ENCODE measurements around the gene TMEM132A. TPM values are rescaled to one million over a fixed set of nuclear protein-coding genes. Genes with fewer than 3 reads are reported as not detected.
A peak's percentile ranks its signal among the peaks of the same experiment; 100 is the strongest.

TMEM132A gene
- total and polyA plus RNA-seq, 9 donors, result 2.9 to 34.1 (median 21.3) TPM

DNA sequence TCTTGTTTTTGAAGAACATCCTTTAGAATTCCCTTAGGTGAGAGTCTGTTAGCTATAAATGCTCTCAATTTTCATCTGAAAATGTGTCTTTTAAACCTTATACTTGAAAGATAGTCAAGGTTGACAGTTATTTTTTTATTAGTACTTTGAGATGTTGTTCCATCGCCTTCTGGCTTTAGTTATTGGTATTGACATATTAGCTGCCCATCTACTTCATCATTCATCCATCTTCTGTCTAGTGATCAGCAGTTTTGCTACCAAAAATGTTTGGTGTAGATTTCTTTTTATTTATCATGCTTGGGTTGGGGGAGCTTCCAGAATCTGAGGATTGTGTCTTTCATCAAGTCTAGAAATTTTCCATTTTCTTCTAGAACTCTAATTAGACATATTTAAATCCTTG is 44.0 kb downstream of the TMEM132A start:
- intact Hi-C loops (cut with DNase I), result no loop called here
- 48 to 99% (median 94%) methylated on average over 1 of the region's 1 CpG for WGBS, 3 donors

DNA sequence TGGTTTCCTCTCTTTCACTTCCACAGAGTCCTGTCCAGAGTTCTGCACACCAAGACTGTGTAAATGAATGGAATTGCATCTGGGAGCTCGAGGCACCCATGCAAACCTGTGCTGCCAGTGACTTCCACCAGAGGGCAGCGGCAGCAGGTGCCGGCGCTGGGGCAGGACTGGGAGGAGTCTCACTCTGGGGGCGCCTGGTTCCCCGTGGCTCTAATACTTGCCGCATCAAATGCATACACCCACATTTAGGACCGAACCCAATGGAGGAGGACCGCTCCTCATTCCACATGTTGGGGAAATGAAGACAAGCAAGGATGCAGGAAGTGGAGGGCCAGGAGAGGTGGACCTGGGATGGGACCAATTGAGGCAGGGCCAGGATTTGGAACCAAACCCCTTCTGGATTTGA is 46.1 kb downstream of the TMEM132A start:
- H3K36me3 ChIP-seq, result no peaks in the 10 kb centered on the region
- intact Hi-C loops (cut with DNase I), result loop anchor here in 1 of 4 donors (2.0 kb wide), 1 partner anchor 158 kb away; no protein-coding TSS in a partner anchor
- H3K4me1 ChIP-seq (ENCODE audit: insufficient read depth), result no peaks in the 10 kb centered on the region
- peak in 4 of 5 donors; percentile 54 to 73 (median 60) for DNase-seq
- H3K27ac ChIP-seq, result no peak overlapping the region
- no peaks in the 10 kb centered on the region for H3K27me3 ChIP-seq
- no peaks in the 10 kb centered on the region for H3K9me3 ChIP-seq
- no peak for TF ChIP-seq EP300 (IDR thresholded peaks at IDR 0.05)
- TF ChIP-seq, protein P1, sequence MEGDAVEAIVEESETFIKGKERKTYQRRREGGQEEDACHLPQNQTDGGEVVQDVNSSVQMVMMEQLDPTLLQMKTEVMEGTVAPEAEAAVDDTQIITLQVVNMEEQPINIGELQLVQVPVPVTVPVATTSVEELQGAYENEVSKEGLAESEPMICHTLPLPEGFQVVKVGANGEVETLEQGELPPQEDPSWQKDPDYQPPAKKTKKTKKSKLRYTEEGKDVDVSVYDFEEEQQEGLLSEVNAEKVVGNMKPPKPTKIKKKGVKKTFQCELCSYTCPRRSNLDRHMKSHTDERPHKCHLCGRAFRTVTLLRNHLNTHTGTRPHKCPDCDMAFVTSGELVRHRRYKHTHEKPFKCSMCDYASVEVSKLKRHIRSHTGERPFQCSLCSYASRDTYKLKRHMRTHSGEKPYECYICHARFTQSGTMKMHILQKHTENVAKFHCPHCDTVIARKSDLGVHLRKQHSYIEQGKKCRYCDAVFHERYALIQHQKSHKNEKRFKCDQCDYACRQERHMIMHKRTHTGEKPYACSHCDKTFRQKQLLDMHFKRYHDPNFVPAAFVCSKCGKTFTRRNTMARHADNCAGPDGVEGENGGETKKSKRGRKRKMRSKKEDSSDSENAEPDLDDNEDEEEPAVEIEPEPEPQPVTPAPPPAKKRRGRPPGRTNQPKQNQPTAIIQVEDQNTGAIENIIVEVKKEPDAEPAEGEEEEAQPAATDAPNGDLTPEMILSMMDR (IDR thresholded peaks at IDR 0.05), result peak; percentile 60 to 68 (median 68)
- no peak overlapping the region for H3K4me3 ChIP-seq
- WGBS, 3 donors, result 30 to 35% (median 30%) methylated on average over 9 of the region's 9 CpGs

More for the DNA sequence above, 44.0 kb downstream of the TMEM132A start:
- Histone ChIP-seq H3K9me3 (no peaks in the 10 kb centered on the region), H3K27me3 (no peaks in the 10 kb centered on the region), H3K36me3 (no peaks in the 10 kb centered on the region), H3K27ac (no peak overlapping the region), H3K4me1 (ENCODE audit: insufficient read depth) (no peaks in the 10 kb centered on the region), H3K4me3 (no peak overlapping the region)
- no peak for DNase-seq
- TF ChIP-seq, protein P1 (IDR thresholded peaks at IDR 0.05), result no peak
- no peak for TF ChIP-seq EP300 (IDR thresholded peaks at IDR 0.05)

DNA sequence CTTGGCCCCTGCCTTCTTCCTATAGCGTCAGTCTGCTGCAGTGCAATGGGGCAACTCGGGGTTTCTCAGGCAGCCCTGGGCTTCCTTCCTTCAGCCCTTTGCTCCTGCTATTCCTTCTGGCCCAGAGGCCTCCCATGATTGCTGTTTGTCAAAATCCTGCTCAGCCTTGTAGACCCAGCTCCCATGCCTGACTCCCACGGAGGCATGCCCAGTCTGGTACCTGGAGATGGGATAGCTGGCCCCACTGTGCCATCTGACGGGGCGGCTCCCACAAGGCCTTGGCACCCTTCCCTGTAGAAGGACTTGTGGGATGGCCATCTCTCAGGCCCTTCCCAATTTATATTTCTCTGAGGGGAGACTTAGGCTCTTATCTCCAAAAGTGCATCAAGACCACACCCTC is 46.6 kb downstream of the TMEM132A start:
- Histone ChIP-seq H3K4me3 (no peak overlapping the region), H3K9me3 (no peaks in the 10 kb centered on the region), H3K4me1 (ENCODE audit: insufficient read depth) (no peaks in the 10 kb centered on the region), H3K27me3 (no peaks in the 10 kb centered on the region), H3K36me3 (no peaks in the 10 kb centered on the region), H3K27ac (no peak overlapping the region)
- TF ChIP-seq, protein P1 (IDR thresholded peaks at IDR 0.05), result no peak
- TF ChIP-seq EP300 (IDR thresholded peaks at IDR 0.05) (no peak), POLR2A (IDR thresholded peaks at IDR 0.05) (no peak)
- DNase-seq, result no peak
- WGBS, 3 donors, result 83 to 90% (median 84%) methylated on average over 5 of the region's 5 CpGs
- intact Hi-C loops (cut with DNase I), result loop anchor here in 1 of 4 donors (2.0 kb wide), 1 partner anchor 158 kb away; no protein-coding TSS in a partner anchor

DNA sequence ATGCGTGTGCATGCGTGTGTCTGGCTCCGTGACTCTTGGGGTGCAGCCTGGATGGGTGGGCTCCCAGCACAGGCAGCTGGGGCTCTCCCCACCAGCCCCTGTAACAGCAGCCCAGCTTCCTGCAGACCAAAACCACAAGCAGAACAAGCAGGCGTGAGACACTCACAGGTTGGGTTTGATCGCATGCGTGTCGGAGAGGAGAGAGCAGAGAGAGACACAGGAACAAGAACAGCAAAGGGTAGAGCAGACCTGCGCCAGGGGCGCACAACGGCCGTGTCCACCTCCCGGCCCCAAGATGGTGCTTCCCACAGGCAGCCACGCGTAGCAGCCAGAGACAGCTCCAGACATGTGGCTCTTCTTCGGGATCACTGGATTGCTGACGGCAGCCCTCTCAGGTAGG is 47.3 kb downstream of the TMEM132A start, which contains the start of gene CD6:
Gene CD6, plus strand, starts transcription at position 161 of the 400 bp plus-strand sequence. Its CDS starts 186 bp downstream, at position 347.
- no peaks in the 10 kb centered on the region for H3K27me3 ChIP-seq
- DNase-seq, result no peak
- no peak within 1 kb of the TSS for H3K27ac ChIP-seq
- H3K9me3 ChIP-seq, result no peaks in the 10 kb centered on the region
- TF ChIP-seq, protein P1 (IDR thresholded peaks at IDR 0.05), result no peak
- no peak for TF ChIP-seq EP300 (IDR thresholded peaks at IDR 0.05)
- no peak for TF ChIP-seq POLR2A (IDR thresholded peaks at IDR 0.05)
- H3K4me1 ChIP-seq (ENCODE audit: insufficient read depth), result no peaks in the 10 kb centered on the region
- no peaks in the 10 kb centered on the region for H3K36me3 ChIP-seq
- intact Hi-C loops (cut with DNase I), result loop anchor here in 1 of 4 donors (2.0 kb wide), 1 partner anchor 157 kb away; no protein-coding TSS in a partner anchor
- WGBS, 3 donors, result 93 to 95% (median 93%) methylated on average over 16 of the region's 16 CpGs
- no peak within 1 kb of the TSS for H3K4me3 ChIP-seq

Data from ovary (tissue), 9 donors.